IPS-NIHi11 (cell line): ENCODE measurements around the gene BARX2.

Experiments used
- DNase-seq: peaks from one replicate; pipeline ENCODE4 v3.0.0; 2012; ENCODE audit warnings: mixed read lengths, low spot score

BARX2 gene

DNA sequence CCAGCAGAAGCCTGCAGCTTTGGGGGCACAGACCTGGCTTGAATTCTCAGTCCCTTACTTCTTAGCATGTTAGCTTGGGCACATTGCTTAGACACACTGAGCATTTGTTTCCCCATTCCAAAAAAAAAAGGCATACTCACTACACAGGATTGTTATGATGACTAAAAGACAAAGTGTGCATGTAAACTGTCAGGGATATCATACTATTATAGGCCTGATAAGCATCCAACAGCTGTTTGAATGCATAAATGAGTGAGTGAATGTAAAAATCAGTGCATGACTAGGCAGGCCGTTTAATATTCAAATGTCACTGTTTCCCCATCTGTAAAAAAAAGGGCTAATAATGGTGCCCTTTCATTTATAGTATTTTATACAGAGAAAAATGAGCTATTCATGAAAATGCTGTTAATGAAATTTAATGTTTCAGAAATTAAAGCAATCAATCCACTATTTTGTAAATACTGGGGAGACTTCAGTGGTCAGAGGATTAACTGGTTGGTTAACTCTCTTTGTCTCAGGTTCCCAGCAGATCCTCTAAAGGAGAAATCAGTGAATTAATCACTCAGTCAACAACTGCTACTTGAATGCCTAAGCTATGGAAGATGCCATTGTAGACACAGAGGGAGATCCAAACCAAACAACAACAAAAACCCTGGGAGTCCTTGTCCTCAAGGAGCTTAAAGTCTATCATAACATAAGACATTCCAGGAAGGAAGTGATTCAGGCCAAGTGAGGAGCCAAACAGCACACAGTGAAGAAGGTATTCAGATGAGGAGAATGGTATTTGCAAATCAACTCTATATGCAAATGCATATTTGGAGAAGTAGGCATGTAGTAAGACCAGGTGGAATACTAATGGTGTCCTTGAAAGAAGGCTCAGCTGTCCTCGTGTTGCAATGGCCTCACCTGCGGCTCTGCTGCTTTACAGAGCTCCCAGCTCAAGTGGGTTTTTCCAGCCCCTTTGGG lies 26.8 kb downstream of the BARX2 start:
- peak; percentile 26 for DNase-seq

DNA sequence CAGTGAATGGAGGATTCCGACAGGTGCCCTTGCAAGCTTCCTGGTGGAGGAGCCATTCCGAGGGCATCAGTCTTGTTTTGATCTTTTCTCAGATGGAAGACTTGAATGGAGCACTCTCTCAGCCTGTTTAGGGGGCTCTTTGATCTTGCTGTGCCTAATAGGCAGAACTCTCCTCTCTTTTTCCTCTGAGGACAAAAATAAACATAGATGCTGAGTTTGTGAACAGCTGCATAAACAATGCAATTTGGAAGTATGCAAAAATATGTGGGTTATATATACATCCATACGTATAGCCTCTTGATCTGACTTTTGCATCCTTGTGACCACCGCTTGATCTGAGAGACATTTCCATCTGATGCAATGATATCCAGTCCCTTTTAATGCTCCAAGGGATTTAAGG lies 29.1 kb downstream of the BARX2 start:
- no peak for DNase-seq

DNA sequence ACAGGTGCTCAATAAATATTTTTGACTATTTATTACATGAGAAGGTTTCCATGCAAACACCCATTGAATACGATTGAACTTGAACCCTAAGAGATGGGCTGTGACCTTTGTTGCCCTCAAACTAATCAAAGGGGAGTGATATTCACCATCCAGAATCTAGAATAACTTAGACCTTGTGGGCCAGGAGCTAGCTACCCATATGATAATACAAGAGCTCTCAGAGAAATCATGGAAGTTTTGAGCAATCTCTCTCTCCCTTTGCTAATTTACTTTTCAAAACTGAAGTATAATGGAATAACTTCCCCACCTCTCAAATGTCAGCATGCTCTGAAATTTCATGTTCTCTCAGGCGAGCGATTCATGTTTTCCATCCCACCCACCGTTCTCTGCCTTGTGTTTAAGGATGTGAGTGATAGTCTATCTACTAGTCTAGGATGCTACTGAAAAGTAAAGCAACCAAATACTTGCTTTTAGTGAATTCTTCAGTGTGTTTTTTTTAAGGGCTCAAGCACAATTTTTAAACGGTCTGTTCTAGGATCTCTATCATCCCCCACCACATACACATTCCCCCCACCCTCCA lies 33.3 kb downstream of the BARX2 start:
- no peak for DNase-seq

- no peak for DNase-seq
These were observed 34.8 kb downstream of the BARX2 start for GRCh38 chr11:129410395-129410960.

DNA sequence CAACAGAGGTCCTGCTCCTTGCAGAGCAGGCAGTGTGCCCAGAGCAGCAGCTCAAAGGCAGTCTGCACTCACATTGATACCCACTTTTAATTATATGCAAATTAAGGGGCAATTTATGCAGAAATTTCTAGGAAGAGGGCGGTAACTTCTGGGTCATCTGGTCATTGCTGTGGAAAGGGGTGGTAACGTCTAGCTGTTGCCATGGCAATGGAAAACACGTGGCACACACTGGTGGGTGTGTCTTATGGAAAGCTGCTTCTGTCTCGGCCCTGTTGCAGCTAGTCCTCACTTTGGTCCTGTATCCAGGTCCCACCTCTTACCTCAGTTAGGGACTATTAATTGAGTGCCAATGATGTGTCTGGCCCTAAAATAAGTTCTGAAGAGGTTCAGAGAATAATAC lies 36.8 kb downstream of the BARX2 start:
- DNase-seq: peak; percentile 48

DNA sequence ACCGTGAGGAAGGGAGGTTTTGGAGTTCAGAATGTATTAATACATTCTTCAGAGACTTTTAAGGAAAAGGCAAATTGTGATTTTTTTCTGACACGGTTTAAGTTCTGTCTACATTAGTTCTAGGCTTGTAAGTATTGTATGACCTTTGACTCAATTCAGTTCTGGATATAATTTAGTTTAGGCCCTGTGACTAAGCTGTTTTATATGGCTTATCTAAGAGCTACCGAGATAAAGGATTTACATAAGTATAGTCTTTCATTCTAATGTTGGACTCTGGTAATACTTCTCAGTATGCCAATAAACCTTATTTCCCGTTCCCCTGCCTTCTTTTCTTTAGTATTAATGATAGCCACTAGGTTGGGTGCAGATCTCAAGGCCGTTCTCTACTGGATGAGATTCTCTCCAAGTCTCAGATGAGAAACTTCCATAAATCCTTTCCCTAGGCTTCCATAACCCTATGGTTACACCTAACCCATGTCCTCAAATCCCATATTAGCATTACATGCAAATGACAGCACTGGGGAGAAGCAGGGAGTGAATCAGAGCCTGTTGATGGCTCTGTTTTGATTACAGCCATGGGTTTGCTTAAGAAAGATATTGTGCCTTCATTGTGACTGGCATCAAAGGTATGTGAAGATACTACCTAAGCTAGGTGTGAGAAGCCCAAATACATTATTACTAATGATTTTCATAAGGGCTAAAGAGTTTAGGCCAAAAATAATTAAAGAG lies 38.7 kb downstream of the BARX2 start:
- no peak for DNase-seq

DNA sequence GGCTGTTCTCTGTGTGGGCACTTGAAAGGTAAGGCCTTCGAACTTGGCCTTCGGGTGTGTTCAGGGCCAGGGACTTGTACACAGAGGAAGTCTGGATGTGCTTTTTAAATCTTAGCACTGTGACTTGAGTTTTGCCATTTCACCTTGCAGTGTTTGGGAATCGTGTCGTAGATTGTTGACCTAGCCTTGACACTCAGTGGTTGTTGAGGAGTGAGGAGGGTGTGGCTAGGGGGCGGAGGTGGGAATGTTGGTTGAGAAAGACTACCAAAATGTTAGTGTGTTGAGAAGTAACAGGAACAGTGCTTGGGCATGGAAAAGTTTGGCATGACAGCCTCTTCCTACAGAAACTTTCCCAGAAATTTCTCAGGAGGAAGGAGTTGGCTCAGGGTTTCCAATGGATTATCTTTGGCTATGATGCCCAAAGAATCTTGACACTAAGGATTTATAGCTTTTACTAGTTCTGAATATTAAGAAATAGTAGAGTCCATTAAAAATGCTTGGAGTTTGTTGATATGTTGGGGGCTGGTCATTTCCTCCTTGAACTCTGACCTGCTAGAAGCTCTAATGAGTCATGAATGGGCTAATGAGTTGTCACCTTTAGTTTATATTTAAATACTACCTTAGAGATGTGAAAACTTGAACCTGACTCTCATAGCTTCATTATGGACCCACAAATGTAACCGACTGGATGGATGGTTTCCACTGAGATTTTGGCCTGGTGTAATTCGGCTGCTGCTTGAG lies 40.6 kb downstream of the BARX2 start:
- no peak for DNase-seq

DNA sequence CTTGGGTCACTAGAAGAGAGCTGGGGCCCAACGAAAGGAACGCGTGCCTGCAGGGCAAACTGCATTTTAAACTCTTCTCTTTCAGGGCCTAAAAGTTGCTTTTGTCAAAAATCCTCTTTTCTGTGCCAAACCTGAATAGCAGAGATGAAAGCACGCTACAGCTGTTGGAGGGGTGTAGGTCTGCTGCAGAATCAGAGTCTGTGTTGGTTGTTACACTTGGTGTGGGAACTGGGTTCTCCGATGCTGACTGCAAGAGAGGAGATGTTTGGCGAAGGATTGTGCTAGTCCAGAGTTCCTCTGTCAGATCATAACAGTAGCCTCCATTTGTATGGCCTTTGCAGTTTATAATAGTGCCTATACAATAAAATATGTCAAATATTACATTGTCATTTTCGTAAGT lies 41.8 kb downstream of the BARX2 start:
- DNase-seq: no peak

DNA sequence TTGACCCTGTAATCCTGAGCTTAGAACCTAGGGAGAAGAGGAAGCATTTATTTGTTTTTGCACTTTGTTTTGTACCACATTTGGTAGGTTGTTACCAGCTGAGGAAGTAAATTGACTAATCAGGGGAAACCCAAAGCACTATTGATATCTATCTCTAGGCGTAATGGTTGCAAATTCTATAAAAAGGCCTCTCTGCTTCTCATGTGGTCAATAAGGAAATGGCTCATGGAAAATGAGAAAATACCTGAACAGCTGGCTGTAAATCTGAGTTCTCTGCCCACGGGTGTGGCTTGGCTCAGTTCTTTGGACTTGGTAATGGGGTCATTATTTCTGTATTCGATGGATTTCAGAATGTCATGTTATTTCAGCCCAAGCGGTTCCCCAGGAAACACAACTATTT lies 42.4 kb downstream of the BARX2 start:
- no peak for DNase-seq

DNA sequence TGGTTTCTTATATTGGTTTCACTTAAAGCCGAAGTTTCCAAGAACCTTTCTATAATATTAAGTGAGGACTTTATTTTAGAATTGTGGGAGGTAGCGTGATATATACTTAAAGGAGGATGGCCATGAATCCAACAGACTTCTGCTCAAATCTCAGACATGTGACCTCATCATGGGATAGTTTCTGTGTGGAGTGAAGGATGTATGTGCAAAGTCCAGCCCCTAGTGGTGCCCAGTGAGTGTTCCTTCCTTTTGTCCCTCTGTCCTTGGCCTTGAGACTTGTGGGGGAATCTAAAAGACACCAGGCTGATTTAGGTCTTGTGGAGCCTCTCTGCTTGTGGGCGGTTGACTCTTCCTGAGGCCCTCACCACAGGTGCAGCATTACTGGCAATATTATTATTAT lies 43.7 kb downstream of the BARX2 start:
- no peak for DNase-seq

DNA sequence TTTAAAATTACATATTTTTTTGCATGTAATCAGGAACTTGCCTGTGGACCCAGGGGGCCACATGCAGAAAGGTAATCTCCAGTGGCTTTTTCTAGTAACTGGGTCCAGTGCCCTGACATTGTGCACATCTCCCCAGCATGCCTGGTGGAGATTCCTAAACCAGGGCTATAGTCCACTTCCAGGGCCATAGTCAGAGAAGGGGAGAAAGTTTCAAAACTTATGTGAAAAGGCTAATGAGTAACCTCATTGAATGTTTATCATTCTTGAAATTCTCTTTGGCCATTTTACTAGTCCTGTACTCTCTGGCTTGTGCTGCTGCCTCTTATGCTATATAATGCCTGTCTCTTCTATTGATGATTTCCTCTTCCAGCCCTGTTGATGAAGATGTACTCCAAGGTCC lies 47.8 kb downstream of the BARX2 start:
- DNase-seq: no peak

- DNase-seq: no peak
These were observed 49.6 kb downstream of the BARX2 start for GRCh38 chr11:129425214-129425613.

GRCh38 chr11:129426038-129426437 lies 50.4 kb downstream of the BARX2 start:
- DNase-seq: no peak

DNA sequence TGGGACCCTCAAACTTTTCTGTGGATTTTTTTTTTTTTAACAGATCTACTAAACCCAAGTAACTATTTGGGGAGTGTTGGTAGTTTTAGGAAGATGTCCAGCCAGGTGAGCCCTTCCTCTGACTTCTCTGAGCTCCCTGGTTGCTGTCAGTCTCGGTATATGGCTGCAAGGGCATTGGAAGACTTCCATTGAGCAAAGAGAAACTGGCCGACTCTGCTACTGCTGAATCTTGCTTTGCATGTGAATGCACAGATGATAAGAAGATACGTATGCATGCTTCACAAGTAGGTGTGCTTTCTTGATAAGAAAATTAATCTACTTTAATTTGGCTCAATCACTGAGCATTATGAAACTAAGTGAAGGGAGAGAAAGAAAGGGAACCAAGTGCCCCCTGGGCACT lies 51.1 kb downstream of the BARX2 start:
- no peak for DNase-seq

DNA sequence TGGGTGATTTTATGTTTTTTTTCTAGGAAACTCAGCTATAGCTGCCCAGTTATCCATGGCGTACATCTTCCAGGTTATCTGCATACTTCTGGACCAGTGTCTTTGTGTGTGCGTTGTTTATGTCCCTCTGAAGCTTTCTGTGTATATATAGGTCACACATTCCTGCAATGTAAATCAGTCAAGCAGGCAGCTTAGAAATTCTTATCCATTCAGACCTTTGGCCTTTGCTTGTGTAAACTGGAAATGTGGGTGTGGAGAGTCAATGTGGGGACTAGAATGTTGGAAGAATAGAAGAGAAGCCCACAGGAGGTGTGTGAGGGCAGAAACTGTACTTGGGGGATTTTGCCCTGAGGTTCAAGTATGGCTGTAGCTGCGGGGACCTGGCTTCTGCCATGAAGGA lies 51.7 kb downstream of the BARX2 start:
- DNase-seq: no peak

- DNase-seq: no peak
These were observed 52.3 kb downstream of the BARX2 start for GRCh38 chr11:129427816-129428406.

DNA sequence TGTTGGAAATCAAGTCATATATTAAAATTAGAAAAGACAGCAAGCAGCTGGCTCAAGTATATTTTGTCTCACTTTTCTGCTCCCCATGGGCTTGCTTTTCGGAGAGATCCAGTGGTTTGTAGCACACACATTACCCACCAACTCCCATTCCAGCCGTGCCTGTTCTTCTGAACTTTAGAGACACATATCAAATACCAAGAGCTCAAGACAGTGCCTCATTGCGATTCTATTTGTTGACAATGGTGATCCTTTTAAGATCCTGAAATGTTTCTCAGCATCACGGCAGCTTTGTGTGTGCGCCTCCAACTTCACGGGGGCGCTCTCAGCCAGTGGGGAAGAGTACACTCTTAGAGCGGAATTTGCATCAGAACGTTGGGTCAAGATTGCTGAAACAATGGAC lies 52.9 kb downstream of the BARX2 start:
- no peak for DNase-seq

GRCh38 chr11:129434641-129435498 lies 59.2 kb downstream of the BARX2 start:
- DNase-seq: no peak

DNA sequence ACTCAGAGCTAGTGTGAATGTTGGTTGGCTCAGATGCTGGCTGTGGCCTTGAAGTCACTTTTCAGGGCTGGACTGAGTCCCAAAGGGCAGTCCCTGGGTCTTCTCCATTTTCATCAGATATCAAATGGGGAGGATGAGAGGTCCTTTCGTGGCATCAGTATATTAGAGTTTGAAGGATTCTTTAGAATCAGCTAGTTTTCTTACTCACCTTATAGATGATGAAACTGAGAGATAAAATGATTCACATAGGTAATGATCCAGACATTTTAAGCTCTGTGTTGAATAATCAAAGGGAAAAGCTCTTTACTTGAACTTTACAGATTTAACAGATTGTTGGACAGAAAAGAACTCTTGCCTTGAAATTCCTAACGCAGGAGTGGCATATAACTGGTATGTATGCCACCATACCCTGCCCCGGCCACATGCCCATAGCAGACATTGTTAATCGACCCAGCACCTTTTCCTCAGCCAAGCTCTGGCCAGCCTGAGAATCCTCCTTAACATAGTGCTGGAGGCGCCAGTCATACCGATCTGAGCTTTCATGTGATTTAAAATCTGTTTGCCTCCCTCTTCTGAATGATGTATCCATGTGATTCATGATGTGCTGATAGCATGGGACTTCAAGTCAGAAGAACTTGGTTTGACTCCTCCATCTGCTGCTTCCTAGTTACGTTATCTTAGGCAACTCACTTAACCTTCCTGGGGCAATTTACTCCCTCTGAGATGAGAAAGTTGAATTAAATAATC lies 60.0 kb downstream of the BARX2 start:
- no peak for DNase-seq

DNA sequence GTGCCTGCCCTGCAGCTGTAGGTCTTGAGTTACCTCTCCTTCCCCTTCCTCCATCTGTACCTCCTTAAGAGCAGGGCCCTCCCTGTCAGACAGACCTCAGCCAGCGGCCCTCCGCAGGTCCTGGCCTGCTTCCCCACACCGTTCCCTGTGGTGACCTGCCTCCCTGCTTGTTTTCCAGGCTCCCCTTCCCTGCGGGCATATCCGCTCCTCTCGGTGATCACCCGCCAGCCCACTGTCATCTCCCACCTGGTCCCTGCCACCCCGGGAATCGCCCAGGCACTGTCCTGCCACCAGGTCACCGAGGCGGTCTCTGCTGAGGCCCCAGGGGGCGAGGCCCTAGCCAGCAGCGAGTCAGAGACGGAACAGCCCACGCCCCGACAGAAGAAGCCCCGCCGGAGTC lies 60.9 kb downstream of the BARX2 start:
- no peak for DNase-seq
